HG02970 (cell line): Measurements from ENCODE around the gene CNPY4.
"Not testable (repeated sequence)": the region's sequence is repeated elsewhere in the genome, so short reads cannot be mapped to it uniquely, and the experiment has no call there.

ENCODE experiments used
- ATAC-seq: cut with Tn5 transposase; IDR thresholded peaks from one replicate; pipeline ENCODE4 v1.9.1; 2021; ENCODE audit warnings: mild to moderate bottlenecking, moderate library complexity, moderate number of reproducible peaks; ENCODE audit not compliant: unreplicated experiment, low FRiP score

CNPY4 gene

DNA sequence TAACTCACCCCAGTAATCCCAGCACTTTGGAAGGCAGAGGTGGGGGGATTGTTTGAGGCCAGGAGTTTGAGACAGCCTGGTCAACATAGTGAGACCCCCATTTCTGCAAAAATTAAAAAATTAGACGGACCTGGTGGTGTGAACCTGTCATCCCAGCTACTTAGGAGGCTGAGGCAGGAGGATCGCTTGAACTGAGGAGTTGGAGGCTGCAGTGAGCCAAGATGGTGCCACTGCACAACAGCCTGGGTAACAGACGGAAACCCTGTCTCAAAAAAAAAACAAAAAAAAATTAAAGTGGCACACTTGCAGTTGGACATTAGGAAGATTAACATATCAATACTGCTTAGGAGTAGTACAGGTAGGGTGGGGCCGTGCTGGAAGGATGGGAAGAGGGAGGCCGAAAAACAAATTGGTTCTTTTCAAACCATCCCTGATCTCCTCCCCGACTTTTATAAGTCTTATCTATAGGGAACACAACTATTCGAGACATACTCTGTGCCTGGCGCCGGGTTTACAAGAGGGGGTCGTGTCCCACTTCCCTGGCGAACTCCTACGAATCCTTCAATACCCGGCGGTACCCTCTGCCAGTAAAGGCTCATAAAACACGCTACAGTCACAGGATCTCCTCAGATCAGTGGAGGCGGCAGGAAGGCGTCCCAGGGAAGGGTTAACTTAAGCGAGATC lies 904 bp upstream of the CNPY4 start:
- no peak for ATAC-seq

DNA sequence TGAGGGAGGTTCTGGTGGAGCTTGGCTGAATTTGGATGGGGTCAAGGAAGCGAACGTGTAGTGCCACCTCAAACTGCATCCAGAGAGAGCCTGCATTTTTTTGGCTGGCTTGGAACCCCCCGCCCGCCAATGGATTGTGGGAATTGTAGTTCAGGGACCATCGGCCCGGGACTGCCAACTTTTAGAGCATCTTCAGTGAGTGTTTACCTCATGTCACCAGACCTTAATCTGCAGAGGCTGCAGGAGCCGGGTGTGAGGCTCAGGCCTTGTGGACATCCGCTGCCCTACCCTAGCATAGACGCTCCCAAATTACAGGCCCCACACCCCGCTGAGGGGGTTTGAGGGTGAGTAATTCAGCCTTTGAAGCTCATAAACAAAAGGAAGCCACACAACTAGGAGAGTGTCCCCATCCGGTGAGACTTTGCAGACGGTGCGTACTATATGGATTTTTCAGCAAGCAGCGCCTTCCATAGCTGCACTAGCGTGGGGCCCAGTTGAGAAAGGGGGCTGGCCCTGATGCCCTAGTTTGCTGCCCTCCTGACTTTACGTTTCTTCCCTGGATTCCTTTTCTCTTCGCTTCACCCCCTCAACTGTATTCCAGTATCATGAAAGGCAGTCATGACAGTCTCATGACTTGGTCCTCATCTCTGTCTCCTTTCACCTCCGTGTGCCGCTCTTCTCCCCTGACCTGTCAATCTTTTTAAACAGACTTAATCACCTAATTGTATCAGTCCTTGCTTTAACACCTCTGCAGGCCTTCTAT lies 717 bp downstream of the CNPY4 start:
- peak; percentile 33 for ATAC-seq

DNA sequence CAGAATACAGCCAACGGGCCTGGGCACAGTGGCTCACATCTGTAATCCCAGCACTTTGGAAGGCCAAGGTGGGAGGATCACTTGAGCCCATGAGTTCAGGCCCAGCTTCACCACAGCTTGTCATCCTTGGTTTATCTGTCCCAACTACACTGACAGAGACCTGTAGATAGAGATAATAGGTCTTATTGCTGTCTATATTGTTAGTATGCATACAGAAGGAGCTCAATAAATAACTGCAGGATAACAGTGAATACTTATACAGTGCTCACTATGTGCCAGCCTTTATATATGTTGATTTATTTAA lies 1.3 kb downstream of the CNPY4 start:
- ATAC-seq = no peak

DNA sequence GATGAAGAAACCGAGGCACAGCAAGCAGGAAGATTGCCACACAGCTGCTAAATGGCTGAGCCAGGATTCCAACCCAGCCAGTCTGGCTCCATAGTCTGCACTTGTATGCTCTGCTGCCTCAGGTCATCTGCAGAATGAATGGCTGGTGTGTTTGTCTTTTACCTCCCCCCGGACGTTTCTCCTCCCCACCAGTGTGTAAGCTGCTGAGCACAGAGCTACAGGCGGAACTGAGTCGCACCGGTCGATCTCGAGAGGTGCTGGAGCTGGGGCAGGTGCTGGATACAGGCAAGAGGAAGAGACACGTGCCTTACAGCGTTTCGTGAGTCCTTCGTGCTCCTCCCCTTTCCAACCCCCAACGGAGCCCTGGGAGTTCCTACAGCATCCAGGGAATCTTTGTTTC lies 2.6 kb downstream of the CNPY4 start:
- ATAC-seq = no peak

DNA sequence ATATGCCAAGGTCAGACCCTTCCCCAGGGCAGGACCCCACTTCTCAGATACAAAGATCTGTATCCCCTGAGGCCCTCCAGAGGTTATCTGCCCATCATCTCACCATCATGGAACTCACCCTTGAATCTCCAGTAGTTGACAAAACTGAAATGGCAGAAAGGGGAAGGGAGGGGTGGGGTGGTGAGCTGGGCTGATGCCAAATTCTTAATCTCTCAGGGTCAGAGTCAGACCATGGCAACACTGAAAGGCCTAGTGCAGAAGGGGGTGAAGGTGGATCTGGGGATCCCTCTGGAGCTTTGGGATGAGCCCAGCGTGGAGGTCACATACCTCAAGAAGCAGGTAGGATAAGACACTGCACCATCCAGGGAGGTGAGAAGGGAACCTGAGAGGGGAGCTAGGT lies 3.1 kb downstream of the CNPY4 start:
- ATAC-seq = no peak

DNA sequence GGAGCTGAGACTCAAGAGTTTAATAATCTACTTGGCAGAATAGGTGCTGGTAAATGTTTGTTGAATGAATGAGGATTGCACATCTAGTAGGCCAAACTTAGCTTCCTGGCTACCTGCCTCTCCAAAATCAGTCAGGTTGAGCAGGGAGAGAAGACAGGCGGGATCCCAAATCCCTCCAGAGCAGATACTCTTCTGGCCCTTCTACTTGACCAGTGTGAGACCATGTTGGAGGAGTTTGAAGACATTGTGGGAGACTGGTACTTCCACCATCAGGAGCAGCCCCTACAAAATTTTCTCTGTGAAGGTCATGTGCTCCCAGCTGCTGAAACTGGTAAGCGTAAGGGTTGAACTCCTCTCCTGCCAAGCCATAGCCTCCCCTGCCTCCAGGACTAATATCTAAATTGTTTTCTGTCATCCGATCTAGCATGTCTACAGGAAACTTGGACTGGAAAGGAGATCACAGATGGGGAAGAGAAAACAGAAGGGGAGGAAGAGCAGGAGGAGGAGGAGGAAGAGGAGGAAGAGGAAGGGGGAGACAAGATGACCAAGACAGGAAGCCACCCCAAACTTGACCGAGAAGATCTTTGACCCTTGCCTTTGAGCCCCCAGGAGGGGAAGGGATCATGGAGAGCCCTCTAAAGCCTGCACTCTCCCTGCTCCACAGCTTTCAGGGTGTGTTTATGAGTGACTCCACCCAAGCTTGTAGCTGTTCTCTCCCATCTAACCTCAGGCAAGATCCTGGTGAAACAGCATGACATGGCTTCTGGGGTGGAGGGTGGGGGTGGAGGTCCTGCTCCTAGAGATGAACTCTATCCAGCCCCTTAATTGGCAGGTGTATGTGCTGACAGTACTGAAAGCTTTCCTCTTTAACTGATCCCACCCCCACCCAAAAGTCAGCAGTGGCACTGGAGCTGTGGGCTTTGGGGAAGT lies 5.1 kb downstream of the CNPY4 start:
- no peak for ATAC-seq

DNA sequence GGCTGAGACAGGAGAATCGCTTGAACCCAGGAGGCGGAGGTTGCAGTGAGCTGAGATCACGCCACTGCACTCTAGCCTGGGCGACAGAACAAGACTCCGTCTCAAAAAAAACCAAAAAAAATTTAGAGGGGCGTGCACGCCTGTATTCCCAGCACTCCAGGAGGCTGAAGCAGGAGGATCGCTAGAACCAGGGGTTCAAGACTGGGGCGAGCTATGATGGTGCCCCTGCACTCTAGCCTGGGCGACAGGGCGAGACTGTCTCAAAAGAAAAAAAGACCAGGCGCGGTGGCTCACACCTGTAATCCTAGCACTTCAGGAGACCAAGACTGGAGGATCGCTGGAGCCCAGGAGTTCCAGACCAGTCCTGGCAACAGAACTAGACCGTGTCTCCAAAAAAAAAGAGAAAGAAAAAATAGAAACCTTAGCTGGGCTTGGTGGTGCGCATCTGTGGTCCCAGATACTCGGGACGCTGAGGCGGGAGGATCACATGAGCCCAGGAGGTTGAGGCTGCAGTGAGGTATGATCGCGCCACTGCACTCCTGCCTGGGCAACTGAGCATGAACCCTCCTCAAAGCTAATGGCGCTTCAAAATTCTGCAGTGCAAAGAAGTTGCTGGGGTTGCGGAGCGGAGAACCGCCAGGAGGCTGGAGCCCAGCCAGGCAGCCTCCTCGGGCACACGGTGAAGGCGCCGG lies 7.0 kb downstream of the CNPY4 start:
- no peak for ATAC-seq

DNA sequence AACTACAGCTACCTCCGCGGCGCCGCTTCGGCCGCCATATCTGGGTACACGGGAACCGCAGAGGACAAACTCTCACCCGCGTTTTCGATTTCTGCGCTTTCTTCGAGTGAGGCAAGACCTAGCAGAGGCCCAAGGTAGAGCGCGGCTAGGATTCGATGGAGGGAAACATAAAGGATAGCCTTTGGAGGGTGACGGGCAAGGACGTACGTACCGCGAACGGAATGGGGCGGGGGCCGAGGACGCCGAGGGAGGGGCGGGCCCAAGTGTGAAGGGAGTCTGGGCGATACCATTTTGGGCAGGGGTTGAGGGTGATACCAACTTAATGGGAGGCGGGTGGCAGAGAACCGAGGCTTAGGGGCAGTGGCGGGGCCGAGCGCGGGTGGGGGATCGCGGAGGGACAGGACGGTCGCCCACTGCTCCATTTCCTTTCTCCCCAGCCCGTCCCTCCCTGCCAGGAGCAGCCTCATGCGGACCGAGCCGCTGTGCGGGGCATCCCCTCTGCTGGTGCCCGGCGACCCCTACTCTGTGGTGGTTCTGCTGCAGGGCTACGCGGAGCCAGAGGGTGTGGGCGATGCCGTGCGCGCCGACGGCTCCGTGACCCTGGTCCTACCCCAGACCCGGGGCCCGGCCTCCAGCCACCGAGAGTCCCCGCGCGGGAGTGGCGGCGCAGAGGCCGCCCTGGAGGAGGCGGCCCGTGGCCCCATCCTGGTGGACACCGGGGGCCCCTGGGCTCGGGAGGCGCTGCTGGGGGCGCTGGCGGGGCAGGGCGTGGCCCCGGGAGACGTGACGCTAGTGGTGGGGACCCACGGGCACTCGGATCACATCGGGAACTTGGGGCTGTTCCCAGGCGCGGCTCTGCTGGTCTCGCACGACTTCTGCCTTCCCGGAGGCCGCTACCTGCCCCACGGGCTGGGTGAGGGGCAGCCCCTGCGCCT lies 7.8 kb downstream of the CNPY4 start, which contains the start of gene MBLAC1:
Gene MBLAC1, plus strand, starts transcription at position 37 of the 935 bp plus-strand sequence. Its CDS starts 429 bp downstream, at position 466.
- peak; percentile 65 for ATAC-seq

DNA sequence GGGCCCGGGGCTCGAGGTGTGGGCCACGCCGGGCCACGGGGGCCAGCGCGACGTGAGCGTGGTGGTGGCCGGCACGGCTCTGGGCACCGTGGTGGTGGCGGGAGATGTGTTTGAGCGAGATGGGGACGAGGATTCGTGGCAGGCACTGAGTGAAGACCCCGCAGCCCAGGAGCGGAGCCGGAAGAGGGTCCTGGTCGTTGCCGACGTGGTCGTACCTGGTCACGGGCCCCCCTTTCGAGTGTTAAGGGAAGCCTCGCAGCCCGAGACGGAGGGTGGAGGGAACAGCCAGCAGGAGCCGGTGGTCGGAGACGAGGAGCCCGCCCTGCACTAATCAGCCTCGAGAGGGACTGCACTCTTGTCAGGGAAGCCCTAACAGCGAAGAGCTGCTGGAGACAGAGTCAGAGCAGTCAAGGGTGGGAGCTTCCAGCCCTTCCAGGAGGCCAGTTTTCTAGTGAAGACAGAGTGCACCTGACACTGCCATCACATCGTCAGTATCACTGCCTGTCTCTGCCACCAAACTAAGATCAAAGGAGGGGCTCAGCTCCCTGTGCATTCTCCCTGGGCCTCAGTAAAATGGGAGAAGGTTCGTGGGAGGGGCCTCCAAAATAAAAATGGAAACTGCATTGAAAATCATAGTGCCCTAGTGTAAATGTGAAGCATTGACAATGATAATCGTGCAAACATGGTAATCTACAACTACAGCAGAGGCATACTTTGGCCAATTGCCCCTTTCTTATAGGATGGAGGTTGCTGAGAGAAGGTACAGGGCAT lies 8.6 kb downstream of the CNPY4 start:
- peak; percentile 12 for ATAC-seq

DNA sequence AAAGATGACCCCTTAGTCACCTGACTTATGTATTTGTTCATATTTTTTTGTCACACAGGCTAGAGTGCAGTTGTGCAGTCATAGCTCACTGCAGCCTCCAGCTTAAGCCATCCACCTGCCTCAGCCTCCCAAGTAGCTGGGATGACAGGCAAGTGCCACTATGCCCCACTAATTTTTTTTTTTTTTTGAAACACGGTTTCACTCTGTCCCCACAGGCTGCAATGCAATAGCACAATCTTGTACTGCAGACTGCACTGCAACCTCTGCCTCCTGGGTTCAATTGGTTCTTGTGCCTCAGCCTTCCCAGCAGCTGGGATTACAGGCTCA lies 9.2 kb downstream of the CNPY4 start:
- no peak for ATAC-seq

DNA sequence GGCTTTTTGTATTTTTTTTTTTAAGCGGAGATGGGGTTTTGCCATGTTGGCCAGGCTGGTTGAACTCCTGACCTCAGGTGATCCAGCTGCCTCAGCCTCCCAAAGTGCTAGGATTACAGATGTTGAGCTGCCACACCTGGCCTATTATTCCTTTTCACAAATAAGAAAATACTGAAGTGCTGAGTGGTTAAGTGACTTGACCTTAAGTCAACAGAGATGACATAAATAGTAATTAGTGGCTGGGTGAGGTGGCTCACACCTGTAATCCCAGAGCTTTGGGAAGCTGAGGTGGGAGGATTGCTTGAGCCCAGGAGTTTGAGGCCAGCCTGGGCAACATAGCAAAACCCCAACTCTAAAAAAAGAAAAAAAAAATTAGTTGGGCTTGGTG lies 10.8 kb downstream of the CNPY4 start:
- not testable (repeated sequence) for ATAC-seq

DNA sequence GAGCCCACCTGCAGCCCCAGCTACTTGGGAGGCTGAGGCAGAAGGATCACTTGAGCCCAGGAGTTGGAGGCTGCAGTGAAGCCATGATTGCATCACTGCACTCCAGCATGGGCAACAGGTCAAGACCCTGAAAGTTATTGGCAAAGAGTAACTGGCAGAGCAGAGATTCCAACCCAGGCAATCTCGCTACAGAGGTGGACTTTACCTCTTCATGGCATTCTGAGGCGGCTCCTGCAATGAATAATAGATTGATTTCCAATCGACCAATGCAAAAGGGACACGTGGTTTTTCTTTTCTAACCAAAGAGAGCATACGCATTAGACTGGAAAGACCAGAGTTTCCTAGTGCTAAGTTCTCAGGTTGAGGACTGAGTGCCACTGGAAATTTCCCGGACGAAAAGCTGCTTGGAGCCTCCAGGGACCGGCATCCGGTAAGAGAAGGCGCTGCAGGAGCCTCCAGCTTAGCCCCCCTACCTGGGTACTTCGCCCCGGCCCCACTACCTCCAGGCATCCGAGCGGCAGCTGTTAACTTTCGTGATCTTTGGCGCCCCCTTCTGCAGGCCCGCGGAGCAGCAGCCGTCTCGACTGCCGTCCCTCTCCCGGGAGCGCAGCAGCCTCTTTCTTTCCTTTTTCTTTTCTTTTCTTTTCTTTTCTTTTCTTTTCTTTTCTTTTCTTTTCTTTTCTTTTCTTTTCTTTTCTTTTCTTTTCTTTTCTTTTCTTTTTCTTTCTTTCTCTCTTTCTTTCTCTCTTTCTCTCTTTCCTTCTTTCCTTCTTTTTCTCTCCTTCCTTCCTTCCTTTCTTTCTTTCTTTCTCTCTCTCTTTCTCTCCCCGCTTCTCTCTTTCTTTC lies 11.4 kb downstream of the CNPY4 start:
- ATAC-seq = no peak

DNA sequence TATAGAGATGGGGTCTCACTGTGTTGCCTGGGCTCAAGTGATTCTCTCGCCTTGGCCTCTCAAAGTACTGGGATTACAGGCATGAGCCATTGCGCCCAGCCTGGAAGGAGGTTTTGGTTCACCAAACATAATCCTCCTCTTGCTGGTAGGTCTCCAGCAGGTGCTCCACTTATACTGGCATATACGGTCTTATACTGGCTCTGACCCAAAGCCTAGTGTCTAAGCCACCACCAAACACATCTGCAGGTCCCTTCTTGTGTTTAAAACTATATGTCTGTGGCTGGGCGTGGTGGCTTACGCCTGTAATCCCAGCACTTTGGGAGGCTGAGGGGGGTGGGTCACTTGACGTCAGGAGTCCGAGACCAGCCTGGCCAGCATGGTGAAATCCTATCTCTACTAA lies 12.7 kb downstream of the CNPY4 start:
- ATAC-seq = no peak

DNA sequence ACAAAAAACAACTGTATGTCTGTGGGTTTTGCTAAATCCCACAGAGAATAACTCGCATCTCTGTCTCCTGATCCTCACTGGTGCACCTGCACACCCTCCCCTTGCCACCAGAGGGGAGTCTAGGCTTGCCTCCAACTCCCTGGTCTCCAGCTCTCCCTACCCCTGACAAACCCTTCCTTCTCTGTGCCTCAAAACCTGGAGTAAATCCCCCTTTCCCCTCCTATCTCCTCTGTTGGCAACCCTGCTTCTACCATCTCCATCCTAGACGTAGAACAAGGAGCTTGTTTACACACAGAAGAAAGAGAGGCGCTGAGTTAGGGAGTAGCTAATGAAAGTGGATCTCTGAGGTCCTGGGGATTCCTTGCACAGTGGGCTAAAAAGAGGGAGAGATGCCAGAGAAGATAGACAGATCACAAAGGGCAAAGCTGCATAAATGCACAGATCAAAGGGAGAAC lies 13.3 kb downstream of the CNPY4 start:
- ATAC-seq = no peak

DNA sequence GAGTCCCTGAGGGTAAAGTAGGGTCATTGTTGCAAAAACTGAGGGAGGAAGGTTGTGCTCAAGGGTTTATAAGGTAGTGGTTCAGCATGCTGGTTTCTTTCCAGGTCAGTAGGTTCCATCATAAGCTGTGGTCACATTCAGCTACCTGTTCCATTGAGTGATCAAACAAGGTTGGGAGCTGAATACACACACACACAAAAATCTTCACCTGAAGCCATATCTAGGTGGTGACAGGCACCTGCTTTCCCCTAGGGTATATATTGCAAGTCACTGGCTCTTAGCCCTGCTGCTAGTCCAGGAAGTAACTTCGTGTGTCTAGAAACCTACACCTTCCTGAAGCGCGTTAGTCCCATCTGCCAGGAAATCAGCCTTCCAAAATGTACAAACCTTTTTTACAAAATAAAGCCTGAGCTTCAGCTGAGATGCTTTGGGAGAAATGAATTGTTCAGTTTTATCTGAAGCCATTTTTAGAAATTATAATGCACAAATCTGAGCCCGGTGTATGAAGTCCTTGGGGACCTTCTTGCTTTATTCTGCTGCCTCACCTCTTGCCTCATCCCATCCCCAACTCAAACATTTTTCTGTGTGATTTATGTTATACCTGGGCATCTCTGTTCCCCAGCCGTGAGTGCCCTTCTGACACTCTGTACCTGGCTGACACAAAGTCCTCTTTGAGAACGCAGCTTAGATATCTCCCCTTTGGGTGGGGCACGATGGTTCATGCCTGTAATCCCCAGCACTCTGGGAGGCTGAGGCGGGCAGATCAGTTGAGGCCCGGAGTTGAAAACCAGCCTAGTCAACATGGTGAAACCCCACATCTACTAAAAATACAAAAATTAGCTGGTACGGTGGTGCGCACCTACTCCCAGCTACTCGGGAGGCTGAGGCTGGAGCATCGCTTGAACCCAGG lies 18.7 kb downstream of the CNPY4 start:
- ATAC-seq = no peak

DNA sequence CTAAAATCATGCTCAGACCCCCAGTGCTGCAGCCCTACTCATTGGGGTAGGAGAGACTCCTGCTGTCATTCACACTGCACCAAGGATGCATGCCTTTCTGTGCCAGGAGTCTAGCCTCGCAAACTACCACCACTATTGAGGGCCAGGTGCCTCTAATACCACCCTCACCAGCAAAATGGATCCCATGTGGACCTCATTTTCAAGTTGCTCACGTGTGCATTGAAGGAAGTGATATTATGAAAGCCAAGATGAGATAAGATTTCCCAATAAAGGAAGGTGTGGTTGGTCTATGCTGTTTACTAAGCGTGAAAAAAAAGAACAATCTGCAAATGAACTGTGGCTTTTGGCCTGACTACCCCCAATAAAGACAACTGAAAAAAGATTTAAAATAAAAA lies 22.1 kb downstream of the CNPY4 start:
- no peak for ATAC-seq

DNA sequence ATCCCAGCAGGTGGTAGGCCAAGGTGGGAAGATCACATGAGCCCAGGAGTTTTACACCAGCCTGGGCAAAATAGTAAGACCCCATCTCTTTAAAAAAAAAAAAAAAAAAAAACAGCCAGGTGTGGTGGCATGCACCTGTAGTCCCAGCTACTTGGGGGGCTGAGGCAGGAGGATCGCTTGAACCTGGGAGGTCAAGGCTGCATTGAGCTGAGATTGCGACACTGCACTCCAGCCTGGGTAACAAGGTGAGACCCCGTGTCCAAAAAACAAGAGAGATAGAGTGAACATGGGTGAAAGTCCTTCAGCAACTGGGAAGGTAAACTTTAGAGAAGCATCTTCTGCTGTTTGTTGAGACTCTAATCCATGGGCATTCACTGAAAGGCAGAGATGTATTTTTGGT lies 23.0 kb downstream of the CNPY4 start:
- ATAC-seq = no peak
